Uterus (tissue), 4 donors: ENCODE measurements around the gene THOC2. TPM values are rescaled to one million over a fixed set of nuclear protein-coding genes. Genes with fewer than 3 reads are reported as not detected.
A peak's percentile ranks its signal among the peaks of the same experiment; 100 is the strongest.

Experiments used
- DNase-seq, 2 donors: peaks; one replicate each; pipeline ENCODE4 v3.0.0-alpha.2; 2019 to 2020
- H3K27ac ChIP-seq, 2 donors: fragments of 200-600 bp; sonication (generic); 1 replicate in 1 of 2; 2 replicates in 1 of 2; pipeline ENCODE4 v1.5.1; 2016 to 2018
- H3K27me3 ChIP-seq, 2 donors: fragments of 200-600 bp; sonication (generic); one replicate each; pipeline ENCODE4 v1.5.1; 2018 to 2019; ENCODE audit warnings: control low read depth in 1 of 2
- H3K36me3 ChIP-seq, 2 donors: fragments of 200-600 bp; sonication (generic); one replicate each; pipeline ENCODE4 v1.5.1; 2019; ENCODE audit warnings: control low read depth in 1 of 2
- H3K4me1 ChIP-seq, 2 donors: fragments of 200-600 bp; sonication (generic); one replicate each; pipeline ENCODE4 v1.5.1; 2018 to 2019; ENCODE audit warnings: control low read depth in 1 of 2
- H3K4me3 ChIP-seq, 2 donors: fragments of 200-600 bp; sonication (generic); 1 replicate in 1 of 2; 2 replicates in 1 of 2; pipeline ENCODE4 v1.5.1; 2018 to 2019; ENCODE audit warnings: mild to moderate bottlenecking in 1 of 2
- H3K9me3 ChIP-seq, 2 donors: fragments of 200-600 bp; sonication (generic); one replicate each; pipeline ENCODE4 v1.5.1; 2019; ENCODE audit warnings: control low read depth in 1 of 2
- CTCF ChIP-seq, 4 experiments: fragments of 200-600 bp in 2 of 4; fragments of 450-650 bp in 2 of 4; sonication (generic) in 2 of 4; IDR thresholded peaks; one replicate each; pipeline ENCODE4 v1.5.1; 2016 to 2019; ENCODE audit warnings: antibody characterized with exemption in 4 of 4, mild to moderate bottlenecking in 2 of 4, moderate library complexity in 1 of 4
- POLR2A ChIP-seq, 2 donors: fragments of 450-650 bp; IDR thresholded peaks; one replicate each; pipeline ENCODE4 v1.6.1; 2016; ENCODE audit warnings: antibody characterized with exemption in 2 of 2, mild to moderate bottlenecking in 1 of 2, moderate library complexity in 1 of 2
- intact Hi-C: fragments of 100-400 bp; cut with DNase I; formaldehyde crosslinking; loops from one replicate; pipeline ENCODE4 v1.15.1; 2023; ENCODE audit warnings: low total_unique reads
- total RNA-seq, 4 donors: library from RNA; depleted of rRNA in 3 of 4; stranded (reverse); fragments of >200 nt in 3 of 4; gene quantifications; one replicate each; pipeline versions ENCODE4 v1.1.0 to v1.2.4, GENCODE V29; 2014 to 2023
- donor health status: DM: yes; HTN: yes; CAD: no.

The THOC2 gene
- total RNA-seq, 4 donors from 2014 or later, result 54.3 to 180 (median 80.1) TPM

- Histone ChIP-seq H3K27ac (no peak overlapping the region), H3K9me3 (no peaks in the 10 kb centered on the region), H3K4me3 (no peak overlapping the region), H3K4me1 (no peaks in the 10 kb centered on the region), H3K27me3 (no peaks in the 10 kb centered on the region), H3K36me3 (no peaks in the 10 kb centered on the region)
- no peak for DNase-seq
- TF ChIP-seq POLR2A (IDR thresholded peaks at IDR 0.05) (no peak), CTCF (IDR thresholded peaks at IDR 0.05) (no peak)
- intact Hi-C loops, result no loop called here
These were observed 107.4 kb downstream of the THOC2 start for GRCh38 chrX:123625477-123625876.

DNA sequence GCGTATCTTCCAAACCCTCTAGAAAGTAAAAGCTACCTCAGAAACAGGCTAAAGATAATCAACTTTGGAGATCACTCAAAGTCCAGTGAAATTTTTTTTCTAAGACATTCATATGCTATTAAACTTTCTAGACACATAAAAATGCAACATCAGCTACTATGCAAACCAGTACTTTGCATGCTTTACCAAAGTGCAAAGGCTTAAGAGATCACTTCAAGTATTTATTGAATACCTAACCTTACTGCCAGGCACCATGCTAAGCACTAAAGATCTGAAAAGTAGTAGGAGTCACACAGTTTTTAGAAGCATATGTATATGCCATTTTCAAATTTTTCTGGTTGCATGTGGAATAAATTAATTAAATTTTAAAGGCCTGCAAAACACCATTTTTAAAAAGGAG is 115.8 kb downstream of the THOC2 start:
- no peak for DNase-seq
- no peaks in the 10 kb centered on the region for H3K27me3 ChIP-seq
- H3K36me3 ChIP-seq, result no peaks in the 10 kb centered on the region
- TF ChIP-seq CTCF (IDR thresholded peaks at IDR 0.05) (no peak), POLR2A (IDR thresholded peaks at IDR 0.05) (no peak)
- H3K9me3 ChIP-seq, result no peaks in the 10 kb centered on the region
- intact Hi-C loops, result no loop called here
- no peak overlapping the region for H3K27ac ChIP-seq
- no peak overlapping the region for H3K4me3 ChIP-seq
- H3K4me1 ChIP-seq, result no peaks in the 10 kb centered on the region

DNA sequence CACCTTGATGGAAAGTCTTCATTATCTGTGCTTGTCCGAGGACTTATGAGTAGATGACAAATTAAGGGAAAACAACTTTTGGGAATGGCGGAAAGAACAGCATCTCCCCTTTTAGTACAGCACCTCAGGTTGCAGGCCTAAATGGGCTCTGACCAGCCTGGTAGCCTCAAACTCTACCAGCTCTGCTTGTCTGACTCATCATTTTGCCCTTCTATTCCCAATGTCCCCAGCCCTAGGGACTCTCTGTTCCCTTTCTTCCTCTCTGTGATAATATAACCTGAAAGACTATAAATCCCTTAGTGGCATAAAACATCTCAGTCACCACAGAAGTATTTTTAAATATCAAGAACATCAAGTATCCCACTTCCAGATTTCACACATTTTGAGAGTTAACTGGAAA is 121.9 kb downstream of the THOC2 start:
- Histone ChIP-seq H3K27ac (peak overlapping the region in 1 of 2 donors; percentile 30), H3K36me3 (no peaks in the 10 kb centered on the region), H3K4me1 (no peaks in the 10 kb centered on the region), H3K27me3 (no peaks in the 10 kb centered on the region), H3K9me3 (no peaks in the 10 kb centered on the region), H3K4me3 (no peak overlapping the region)
- TF ChIP-seq POLR2A (IDR thresholded peaks at IDR 0.05), result no peak
- no peak for TF ChIP-seq CTCF (IDR thresholded peaks at IDR 0.05)
- DNase-seq, result no peak
- intact Hi-C loops, result no loop called here

DNA sequence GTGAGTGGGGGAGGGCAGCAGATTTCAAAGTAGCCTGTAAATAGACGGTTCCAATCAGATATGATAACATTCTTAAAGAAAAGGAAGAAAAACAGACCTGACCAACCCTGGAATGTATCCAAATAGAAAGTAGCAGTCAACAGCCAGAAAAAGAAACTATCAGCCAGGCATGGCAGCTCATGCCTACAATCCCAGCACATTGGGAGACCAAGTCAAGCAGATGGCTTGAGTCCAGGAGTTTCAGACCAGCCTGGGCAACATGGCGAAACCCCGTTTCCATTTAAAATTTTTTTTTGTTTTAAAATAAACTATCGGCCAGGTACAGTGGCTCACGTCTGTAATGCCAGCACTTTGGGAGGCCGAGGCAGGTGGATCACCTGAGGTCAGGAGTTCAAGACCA is 125.0 kb downstream of the THOC2 start:
- no peaks in the 10 kb centered on the region for H3K27me3 ChIP-seq
- H3K4me1 ChIP-seq, result no peaks in the 10 kb centered on the region
- no peak for DNase-seq
- no peak overlapping the region for H3K27ac ChIP-seq
- intact Hi-C loops, result no loop called here
- H3K36me3 ChIP-seq, result no peaks in the 10 kb centered on the region
- H3K9me3 ChIP-seq, result no peaks in the 10 kb centered on the region
- no peak for TF ChIP-seq POLR2A (IDR thresholded peaks at IDR 0.05)
- TF ChIP-seq CTCF (IDR thresholded peaks at IDR 0.05), result no peak
- H3K4me3 ChIP-seq, result no peak overlapping the region

DNA sequence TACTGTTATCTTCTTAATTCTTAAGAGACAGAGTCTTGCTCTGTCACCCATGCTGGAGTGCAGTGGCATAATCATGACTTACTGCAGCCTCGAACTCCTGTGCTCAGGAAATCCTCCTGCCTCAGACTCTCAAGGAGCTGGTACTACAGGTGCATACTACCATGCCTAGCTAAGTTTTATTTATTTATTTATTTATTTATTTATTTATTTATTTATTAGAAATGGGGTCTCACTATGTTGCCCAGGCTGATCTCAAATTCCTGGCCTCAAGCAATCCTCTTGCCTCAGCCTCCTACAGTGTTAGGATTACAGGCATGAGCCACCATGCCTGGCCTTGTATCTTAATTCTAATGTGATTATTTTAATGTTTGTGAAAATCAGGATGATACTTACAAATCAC is 125.6 kb downstream of the THOC2 start:
- intact Hi-C loops, result no loop called here
- Histone ChIP-seq H3K4me3 (no peak overlapping the region), H3K9me3 (no peaks in the 10 kb centered on the region), H3K4me1 (no peaks in the 10 kb centered on the region), H3K27ac (no peak overlapping the region), H3K36me3 (no peaks in the 10 kb centered on the region), H3K27me3 (no peaks in the 10 kb centered on the region)
- DNase-seq, result no peak
- no peak for TF ChIP-seq POLR2A (IDR thresholded peaks at IDR 0.05)
- no peak for TF ChIP-seq CTCF (IDR thresholded peaks at IDR 0.05)
